ENCODE results near the gene GMPPB.

The GMPPB gene

GRCh38 chr3:49673121-49673714, 50.5 kb downstream of the GMPPB start:
- TF ChIP-seq, protein P1, sequence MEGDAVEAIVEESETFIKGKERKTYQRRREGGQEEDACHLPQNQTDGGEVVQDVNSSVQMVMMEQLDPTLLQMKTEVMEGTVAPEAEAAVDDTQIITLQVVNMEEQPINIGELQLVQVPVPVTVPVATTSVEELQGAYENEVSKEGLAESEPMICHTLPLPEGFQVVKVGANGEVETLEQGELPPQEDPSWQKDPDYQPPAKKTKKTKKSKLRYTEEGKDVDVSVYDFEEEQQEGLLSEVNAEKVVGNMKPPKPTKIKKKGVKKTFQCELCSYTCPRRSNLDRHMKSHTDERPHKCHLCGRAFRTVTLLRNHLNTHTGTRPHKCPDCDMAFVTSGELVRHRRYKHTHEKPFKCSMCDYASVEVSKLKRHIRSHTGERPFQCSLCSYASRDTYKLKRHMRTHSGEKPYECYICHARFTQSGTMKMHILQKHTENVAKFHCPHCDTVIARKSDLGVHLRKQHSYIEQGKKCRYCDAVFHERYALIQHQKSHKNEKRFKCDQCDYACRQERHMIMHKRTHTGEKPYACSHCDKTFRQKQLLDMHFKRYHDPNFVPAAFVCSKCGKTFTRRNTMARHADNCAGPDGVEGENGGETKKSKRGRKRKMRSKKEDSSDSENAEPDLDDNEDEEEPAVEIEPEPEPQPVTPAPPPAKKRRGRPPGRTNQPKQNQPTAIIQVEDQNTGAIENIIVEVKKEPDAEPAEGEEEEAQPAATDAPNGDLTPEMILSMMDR (IDR thresholded peaks at IDR 0.05; ENCODE audit: low read depth, low read length), result no peak
- peak overlapping the region; percentile 81 for H3K4me3 ChIP-seq (ENCODE audit: low read depth, low read length)

- H3K4me3 ChIP-seq (ENCODE audit: low read depth, low read length), result no peak overlapping the region
- TF ChIP-seq, protein P1 (IDR thresholded peaks at IDR 0.05; ENCODE audit: low read depth, low read length), result peak; percentile 91
Observed at GRCh38 chr3:49671291-49672288, 52.2 kb downstream of the GMPPB start.

DNA sequence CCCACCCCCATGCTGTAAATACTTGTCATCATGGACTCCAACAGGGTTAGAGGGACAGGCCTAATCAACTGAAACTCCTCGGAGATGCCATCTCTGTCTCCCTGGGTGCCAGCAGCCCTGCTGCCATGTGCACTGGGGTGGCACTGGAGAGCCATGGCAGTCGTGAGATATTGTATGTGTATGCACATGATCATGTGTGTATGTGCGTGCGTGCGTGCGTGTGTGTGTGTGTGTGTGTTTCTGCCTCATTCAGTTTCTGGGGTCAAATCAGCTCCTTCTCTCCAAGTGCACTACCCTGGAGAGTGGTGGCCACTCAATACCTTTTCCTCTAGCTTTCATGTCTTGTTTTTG, 52.8 kb downstream of the GMPPB start:
- no peak overlapping the region for H3K4me3 ChIP-seq (ENCODE audit: low read depth, low read length)
- TF ChIP-seq, protein P1 (IDR thresholded peaks at IDR 0.05; ENCODE audit: low read depth, low read length), result no peak

Data from WI38 (cell line).